A204.1 (cell line): ENCODE data around the gene RNPC3.
A peak's percentile ranks its signal among the peaks of the same experiment; 100 is the strongest.

Source experiments
- FAIRE-seq: peaks from 2 replicates; lab custom pipeline; 2012; peaks lifted over from hg19 to GRCh38; lab: Jason Lieb, UNC

Gene RNPC3, protein sequence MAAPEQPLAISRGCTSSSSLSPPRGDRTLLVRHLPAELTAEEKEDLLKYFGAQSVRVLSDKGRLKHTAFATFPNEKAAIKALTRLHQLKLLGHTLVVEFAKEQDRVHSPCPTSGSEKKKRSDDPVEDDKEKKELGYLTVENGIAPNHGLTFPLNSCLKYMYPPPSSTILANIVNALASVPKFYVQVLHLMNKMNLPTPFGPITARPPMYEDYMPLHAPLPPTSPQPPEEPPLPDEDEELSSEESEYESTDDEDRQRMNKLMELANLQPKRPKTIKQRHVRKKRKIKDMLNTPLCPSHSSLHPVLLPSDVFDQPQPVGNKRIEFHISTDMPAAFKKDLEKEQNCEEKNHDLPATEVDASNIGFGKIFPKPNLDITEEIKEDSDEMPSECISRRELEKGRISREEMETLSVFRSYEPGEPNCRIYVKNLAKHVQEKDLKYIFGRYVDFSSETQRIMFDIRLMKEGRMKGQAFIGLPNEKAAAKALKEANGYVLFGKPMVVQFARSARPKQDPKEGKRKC

GRCh38 chr1:103525607-103526507 lies at the start of gene RNPC3:
RNPC3 (plus strand) TSS chr1:103525699; CDS start chr1:103526071, 372 bp downstream.
- FAIRE-seq = peak; percentile 78

GRCh38 chr1:103477101-103477500 lies 48.4 kb upstream of the RNPC3 start:
- FAIRE-seq = no peak

DNA sequence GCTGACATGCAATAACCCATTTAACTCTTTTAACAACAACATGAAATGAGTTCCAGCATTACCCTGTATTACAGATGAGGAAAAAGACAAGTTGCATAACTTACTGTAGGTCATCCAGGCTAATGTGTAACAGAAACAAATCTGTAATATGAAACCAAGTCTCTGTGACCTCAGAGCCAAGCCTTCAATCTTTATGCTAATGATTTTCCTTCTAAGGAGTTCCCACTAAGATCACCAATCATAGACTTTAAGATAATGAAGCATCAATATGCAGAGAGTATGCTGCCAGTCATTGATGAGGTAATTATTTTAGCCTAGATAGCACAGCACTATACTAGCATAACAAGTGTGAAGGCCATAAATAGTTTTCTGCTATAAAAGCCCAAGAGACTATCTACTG lies 35.6 kb upstream of the RNPC3 start:
- FAIRE-seq = no peak

- FAIRE-seq = no peak
Observed at GRCh38 chr1:103492003-103492625, 33.4 kb upstream of the RNPC3 start.

GRCh38 chr1:103496014-103496635 lies 29.4 kb upstream of the RNPC3 start:
- FAIRE-seq = no peak

- FAIRE-seq = no peak
Observed at GRCh38 chr1:103497404-103497803, 28.1 kb upstream of the RNPC3 start.

- FAIRE-seq = peak; percentile 48
Observed at GRCh38 chr1:103509250-103509649, 16.2 kb upstream of the RNPC3 start.

DNA sequence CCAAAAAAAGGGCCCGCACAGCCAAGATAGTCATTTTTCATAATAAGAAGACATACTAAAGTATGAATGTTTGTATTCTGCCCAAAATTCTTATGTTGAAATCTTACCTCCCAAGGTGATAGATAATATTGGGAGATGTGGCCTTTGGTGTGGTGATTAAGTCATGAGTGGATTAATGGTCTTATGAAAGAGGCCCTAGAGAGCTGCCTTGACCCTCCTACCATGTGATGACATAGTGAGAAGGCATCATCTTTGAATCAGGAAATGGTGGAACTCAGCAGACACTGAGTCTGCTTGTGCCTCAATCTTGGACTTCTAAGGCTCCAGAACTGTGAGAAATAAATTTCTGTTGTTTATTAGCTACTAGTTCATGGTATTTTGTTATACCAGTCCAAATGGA lies 11.8 kb upstream of the RNPC3 start:
- no peak for FAIRE-seq

- peak; percentile 99 for FAIRE-seq
Observed at GRCh38 chr1:103514920-103515503, 10.5 kb upstream of the RNPC3 start.

- no peak for FAIRE-seq
Observed at GRCh38 chr1:103516283-103516682, 9.2 kb upstream of the RNPC3 start.

DNA sequence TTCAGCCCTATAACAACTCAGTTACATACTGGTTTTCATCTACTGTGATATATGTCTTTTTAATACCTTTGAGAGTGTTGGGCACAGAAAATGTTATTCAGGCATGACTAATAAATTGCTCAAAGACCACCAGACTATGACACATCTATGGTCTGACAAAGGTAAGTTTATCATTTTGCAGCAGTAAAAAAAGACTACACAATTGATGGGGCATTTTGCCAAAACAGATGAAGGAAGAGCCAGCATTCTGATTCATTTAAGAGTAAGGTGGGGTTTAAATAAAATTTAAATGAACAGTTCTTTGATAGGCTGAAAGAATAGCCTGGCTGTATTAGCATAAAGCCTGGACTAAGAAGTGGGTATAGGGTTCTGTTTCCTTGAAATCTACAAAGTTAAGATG lies 8.8 kb upstream of the RNPC3 start:
- no peak for FAIRE-seq

DNA sequence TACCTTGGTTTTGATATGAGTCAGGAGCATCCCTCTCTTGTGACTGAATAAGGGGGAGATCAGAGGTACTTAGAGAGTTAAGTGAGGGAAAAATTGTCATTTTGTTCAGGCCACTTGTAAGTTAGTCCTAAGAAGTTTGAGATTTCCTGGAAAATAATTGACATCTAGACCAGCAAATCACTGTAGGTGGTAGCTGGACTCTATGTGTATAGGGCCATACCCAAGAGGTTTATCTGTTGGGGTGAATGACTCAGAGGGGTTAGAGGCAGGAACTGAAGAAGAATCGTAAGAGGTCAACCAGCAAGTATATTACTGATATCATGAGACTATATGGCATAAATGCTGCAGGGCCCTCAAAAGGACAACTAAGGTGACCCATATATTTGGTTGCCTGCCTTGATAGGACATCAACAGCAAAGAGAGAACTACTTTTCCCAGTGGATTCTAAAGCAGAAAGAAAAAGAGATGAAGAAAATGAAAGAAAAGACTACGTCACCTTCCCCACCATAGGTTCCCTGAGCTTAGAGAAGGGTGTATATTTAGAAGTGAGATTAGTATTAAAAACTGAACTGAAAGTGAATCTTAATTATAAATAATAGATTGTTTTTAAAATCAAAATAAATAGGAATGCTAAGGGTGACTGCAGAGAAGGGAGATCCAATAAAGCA lies 8.0 kb upstream of the RNPC3 start:
- no peak for FAIRE-seq

- no peak for FAIRE-seq
Observed at GRCh38 chr1:103520822-103521221, 4.7 kb upstream of the RNPC3 start.

GRCh38 chr1:103523346-103523745 lies 2.2 kb upstream of the RNPC3 start:
- no peak for FAIRE-seq

GRCh38 chr1:103525114-103525606 lies 339 bp upstream of the RNPC3 start:
- no peak for FAIRE-seq

DNA sequence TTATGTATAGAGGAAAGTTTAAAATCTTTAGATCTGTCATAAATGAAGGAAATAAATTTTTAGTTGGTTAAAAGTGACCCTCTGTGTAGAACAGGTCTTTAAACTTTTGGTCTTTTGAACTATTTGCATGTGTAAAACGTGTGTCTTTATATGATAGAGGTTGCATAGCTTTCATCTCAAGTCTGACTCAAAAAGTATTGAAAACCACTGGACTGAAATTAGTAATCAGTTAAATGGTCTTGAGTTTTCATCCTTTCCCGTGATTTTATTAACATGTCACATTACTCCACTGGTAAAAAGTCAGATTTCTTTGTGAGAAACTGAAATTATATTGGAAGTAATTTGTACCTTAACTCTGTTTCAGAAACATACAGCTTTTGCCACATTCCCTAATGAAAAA lies 1.8 kb downstream of the RNPC3 start:
- no peak for FAIRE-seq

DNA sequence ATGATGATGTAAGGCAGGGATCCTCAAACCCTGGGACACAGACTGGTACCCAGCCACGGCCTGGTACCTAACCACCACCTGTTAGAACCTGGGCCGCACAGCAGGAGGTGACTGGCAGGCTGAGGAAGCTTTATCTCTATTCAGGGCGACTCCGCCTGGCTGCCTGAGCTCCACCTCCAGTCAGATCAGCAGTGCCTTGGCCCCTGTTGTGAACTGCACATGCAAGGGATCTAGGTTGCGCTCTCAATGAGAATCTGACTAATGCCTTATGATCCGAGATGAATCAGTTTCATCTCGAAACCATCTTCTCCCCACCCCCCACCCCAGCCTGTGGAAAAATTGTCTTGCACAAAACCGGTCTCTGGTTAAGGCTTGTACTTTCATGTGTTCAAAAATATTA lies 4.2 kb downstream of the RNPC3 start:
- no peak for FAIRE-seq

DNA sequence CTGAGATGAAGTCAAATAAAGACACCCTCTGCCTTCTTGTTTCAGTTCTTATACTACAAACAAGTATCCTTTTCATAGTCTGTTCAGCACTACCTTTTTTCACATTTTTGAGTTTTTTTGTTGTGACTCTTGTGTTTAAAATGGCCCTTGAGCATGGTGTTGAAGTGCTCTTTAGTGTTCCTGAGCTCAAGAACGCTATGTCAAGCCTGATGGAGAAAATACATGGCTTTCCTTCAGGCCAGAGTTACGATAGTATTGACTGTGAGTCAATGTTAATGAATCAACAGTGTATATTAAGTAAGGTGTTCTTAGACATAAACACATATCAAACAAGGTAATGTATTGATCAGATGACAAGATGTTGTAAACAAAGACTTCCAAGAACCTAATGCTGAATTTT lies 12.7 kb downstream of the RNPC3 start:
- FAIRE-seq = no peak

GRCh38 chr1:103541431-103541830 lies 15.9 kb downstream of the RNPC3 start:
- no peak for FAIRE-seq

- no peak for FAIRE-seq
Observed at GRCh38 chr1:103546496-103546895, 21.0 kb downstream of the RNPC3 start.

DNA sequence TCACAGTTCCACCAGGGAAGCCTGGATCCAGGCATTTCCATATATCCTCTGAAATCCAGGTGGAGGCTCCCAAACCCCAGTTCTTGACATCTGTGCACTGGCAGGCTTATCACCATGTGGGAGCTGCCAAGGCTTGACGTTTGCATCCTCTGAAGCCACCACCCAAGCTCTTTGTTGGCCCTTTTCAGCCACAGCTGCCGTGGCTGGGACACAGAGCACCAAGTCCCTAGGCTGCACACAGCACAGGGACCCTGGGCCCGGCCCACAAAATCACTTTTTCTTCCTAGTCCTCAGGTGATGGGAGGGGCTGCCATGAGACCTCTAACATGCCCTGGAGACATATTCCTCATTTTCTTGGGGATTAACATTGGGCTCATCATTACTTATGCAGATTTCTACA lies 22.3 kb downstream of the RNPC3 start:
- FAIRE-seq = no peak
